Measurements from ENCODE around the gene EVI5L. TPM values are rescaled to one million over a fixed set of nuclear protein-coding genes. Genes with fewer than 3 reads are reported as not detected.

Gene EVI5L
- total RNA-seq, 1 donor from 2014 or later, result 17.2 TPM

GRCh38 chr19:7883105-7883504, 53.1 kb downstream of the EVI5L start:
- Histone ChIP-seq H3K4me1 (peaks cover 2% of the 10 kb centered on the region), H3K4me3 (no peak overlapping the region), H3K9me3 (no peaks in the 10 kb centered on the region), H3K27ac (no peak overlapping the region), H3K36me3 (no peaks in the 10 kb centered on the region), H3K27me3 (no peaks in the 10 kb centered on the region)
- TF ChIP-seq POLR2AphosphoS5 (IDR thresholded peaks at IDR 0.05; ENCODE audit: insufficient read depth in 1 of 2, low read depth in 1 of 2) (no peak), POLR2A (IDR thresholded peaks at IDR 0.05) (no peak), CTCF (IDR thresholded peaks at IDR 0.05) (no peak)
- no peak for DNase-seq (ENCODE audit: extremely low spot score in 2 of 2)
- intact Hi-C loops (cut with DNase I), result no loop called here

GRCh38 chr19:7883796-7884570, 54.0 kb downstream of the EVI5L start:
- Histone ChIP-seq H3K4me1 (peaks cover 11% of the 10 kb centered on the region), H3K9me3 (no peaks in the 10 kb centered on the region), H3K4me3 (no peak overlapping the region), H3K36me3 (no peaks in the 10 kb centered on the region), H3K27me3 (no peaks in the 10 kb centered on the region), H3K27ac (no peak overlapping the region)
- DNase-seq (ENCODE audit: extremely low spot score in 2 of 2), result no peak
- TF ChIP-seq POLR2AphosphoS5 (IDR thresholded peaks at IDR 0.05; ENCODE audit: insufficient read depth in 1 of 2, low read depth in 1 of 2), result no peak
- no peak for TF ChIP-seq POLR2A (IDR thresholded peaks at IDR 0.05)
- no peak for TF ChIP-seq CTCF (IDR thresholded peaks at IDR 0.05)
- intact Hi-C loops (cut with DNase I), result no loop called here

GRCh38 chr19:7885818-7886217, 55.8 kb downstream of the EVI5L start:
- H3K27me3 ChIP-seq, result no peaks in the 10 kb centered on the region
- intact Hi-C loops (cut with DNase I), result no loop called here
- peaks cover 15% of the 10 kb centered on the region for H3K4me1 ChIP-seq
- H3K27ac ChIP-seq, result no peak overlapping the region
- no peak overlapping the region for H3K4me3 ChIP-seq
- TF ChIP-seq CTCF (IDR thresholded peaks at IDR 0.05) (no peak), POLR2A (IDR thresholded peaks at IDR 0.05) (no peak), POLR2AphosphoS5 (IDR thresholded peaks at IDR 0.05; ENCODE audit: insufficient read depth in 1 of 2, low read depth in 1 of 2) (no peak)
- DNase-seq (ENCODE audit: extremely low spot score in 2 of 2), result no peak
- H3K9me3 ChIP-seq, result no peaks in the 10 kb centered on the region
- H3K36me3 ChIP-seq, result no peaks in the 10 kb centered on the region

- H3K36me3 ChIP-seq, result no peaks in the 10 kb centered on the region
- no peaks in the 10 kb centered on the region for H3K27me3 ChIP-seq
- peak overlapping the region; percentile 30 to 50 for H3K4me3 ChIP-seq
- H3K27ac ChIP-seq, result peak overlapping the region; percentile 52
- peaks cover 15% of the 10 kb centered on the region for H3K4me1 ChIP-seq
- no peak for TF ChIP-seq POLR2A (IDR thresholded peaks at IDR 0.05)
- no peak for DNase-seq (ENCODE audit: extremely low spot score in 2 of 2)
- no peaks in the 10 kb centered on the region for H3K9me3 ChIP-seq
- intact Hi-C loops (cut with DNase I), result no loop called here
Measured at GRCh38 chr19:7887408-7888144, 57.6 kb downstream of the EVI5L start.

GRCh38 chr19:7888145-7888825, 58.3 kb downstream of the EVI5L start, which contains the start of gene LRRC8E:
LRRC8E (plus strand) TSS chr19:7888510; CDS start chr19:7895604, 7,094 bp downstream.
- no peak for TF ChIP-seq CTCF (IDR thresholded peaks at IDR 0.05)
- peak in 1 of 2 donors; percentile 11 for TF ChIP-seq POLR2A (IDR thresholded peaks at IDR 0.05)
- peak in 1 of 2 donors; percentile 57 for TF ChIP-seq POLR2AphosphoS5 (IDR thresholded peaks at IDR 0.05; ENCODE audit: insufficient read depth in 1 of 2, low read depth in 1 of 2)
- H3K27ac ChIP-seq, result peak within 1 kb of the TSS; percentile 52
- intact Hi-C loops (cut with DNase I), result no loop called here

More at GRCh38 chr19:7888145-7888825, 58.3 kb downstream of the EVI5L start, which contains the start of gene LRRC8E:
- H3K9me3 ChIP-seq, result no peaks in the 10 kb centered on the region
- no peak for DNase-seq (ENCODE audit: extremely low spot score in 2 of 2)
- no peaks in the 10 kb centered on the region for H3K27me3 ChIP-seq
- peaks cover 15% of the 10 kb centered on the region for H3K4me1 ChIP-seq
- H3K36me3 ChIP-seq, result no peaks in the 10 kb centered on the region
- peak within 1 kb of the TSS; percentile 30 to 50 for H3K4me3 ChIP-seq
